ENCODE measurements around the gene RPRM.
"Not testable (repeated sequence)": the region's sequence is repeated elsewhere in the genome, so short reads cannot be mapped to it uniquely, and the experiment has no call there.

Gene RPRM

DNA sequence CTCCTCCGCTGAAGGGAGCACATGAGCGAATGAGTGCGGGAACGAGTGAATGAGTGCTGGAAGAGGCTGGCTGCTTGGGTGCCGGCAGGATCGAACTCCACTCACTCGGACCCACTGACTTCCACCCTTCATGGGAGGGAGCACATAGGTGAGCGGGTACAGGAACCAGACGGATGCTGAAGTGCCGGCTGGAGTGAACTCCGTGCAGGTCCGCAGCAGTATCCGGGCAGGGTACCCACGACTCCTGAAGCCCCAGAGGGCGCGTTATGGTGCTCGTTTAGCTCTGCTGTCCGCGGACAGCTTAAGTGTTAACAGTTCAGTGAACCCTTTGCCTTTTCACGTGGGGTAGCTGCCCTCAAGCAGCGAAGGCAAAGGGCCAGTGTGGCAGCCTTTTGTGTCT is 23.2 kb downstream of the RPRM start:
- no peak for DNase-seq

DNA sequence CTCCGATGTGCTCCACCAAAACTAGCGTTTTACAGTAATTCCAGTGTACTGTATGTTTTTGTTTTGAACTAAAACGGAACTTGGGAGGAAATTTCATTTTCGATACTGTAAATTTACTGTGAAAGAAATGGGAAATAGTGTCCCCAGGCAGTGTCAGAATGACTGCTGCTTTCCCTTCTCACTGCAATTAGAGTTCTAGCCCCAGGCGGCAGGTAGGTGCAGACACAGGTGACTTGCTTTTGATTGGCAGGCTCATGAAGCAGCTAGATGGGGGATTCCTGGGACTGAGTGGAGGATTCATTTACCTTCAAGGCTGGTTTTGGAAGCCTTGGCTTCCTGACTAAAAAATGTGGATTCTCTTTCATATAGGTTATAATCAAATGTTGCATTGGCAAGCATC is 27.0 kb downstream of the RPRM start:
- no peak for DNase-seq

DNA sequence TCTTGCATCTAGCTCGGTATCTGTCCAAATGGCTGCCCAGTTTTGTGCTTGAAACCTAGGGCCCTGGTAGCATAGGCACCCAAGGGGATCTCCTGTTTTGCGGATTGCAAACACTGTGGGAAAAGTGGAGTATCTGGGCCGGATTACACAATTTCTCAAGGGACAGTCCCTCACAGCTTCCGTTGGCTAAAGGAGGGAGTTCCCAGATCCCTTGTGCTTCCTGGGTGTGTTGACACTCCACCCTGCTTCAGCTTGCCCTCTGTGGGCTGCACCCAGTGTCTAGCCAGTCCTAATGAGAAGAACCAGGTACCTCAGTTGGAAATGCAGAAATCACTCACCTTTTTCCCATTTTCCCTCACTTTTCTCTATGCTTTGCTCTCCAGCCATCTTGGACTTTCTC is 35.5 kb downstream of the RPRM start:
- no peak for DNase-seq

DNA sequence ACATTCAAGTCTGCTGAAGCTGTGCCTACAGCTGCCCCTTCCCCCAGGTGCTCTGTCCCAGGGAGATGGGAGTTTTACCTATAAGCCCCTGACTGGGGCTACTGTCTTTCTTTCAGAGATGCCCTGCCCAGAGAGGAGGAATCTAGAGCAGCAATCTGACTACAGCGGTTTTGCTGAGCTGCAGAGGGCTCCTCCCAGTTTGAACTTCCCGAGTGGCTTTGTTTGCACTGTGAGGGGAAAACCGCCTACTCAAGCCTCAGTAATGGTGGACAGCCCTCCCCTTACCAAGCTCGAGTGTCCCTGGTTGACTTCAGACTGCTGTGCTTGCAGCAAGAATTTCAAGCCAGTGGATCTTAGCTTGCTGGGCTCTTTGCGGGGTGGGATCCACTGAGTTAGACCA is 35.9 kb downstream of the RPRM start:
- DNase-seq = not testable (repeated sequence)

DNA sequence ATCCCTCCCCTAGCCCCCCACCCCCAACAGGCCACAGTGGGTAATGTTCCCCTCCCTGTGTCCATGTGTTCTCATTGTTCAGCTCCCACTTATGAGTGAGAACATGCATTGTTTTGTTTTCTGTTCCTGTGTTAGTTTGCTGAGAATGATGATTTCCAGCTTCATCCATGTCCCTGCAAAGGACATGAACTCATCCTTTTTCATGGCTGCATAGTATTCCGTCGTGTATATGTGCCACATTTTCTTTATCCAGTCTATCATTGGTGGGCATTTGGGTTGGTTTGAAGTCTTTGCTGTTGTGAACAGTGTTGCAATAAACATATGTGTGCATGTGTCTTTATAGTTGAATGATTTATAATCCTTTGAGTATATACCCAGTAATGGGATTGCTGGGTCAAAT is 38.5 kb downstream of the RPRM start:
- DNase-seq = not testable (repeated sequence)

DNA sequence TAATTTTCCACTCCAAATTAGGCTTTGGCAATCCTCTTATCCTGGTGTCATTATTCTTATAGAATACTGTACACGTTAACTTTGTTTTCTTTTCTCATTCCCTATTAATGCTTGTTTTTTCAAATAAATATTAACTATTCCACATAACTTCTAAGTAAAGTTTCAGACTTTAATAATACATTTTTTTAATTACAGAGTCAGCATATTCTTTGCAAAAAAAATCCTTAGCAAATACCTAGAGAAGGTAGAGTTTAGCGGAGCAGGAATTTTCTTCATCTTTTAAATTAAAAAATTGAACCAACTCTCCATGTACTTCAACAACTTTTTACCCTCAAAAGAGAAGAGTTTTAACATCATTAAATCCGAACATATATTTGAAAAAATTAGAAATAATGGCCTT is 45.2 kb downstream of the RPRM start:
- DNase-seq = no peak

DNA sequence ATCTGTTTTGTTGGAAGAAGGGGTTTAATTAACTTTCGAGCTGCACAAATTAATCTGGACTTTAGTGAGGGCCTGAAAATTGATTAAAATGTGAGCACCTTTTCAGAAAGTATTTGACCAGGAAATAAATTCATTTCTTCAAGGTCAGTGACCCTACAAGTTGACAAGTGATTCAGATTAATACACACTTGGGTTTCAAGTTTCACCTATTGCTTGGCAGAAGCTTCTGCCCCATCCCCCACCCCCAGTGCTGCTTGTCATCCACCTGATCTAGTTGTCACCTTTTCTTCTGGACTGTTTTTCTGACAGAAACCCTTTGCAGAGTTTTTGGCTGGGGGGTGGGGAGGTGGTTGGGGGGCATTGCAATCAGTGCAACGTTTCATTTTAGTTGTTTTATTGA is 46.2 kb downstream of the RPRM start:
- DNase-seq = no peak

DNA sequence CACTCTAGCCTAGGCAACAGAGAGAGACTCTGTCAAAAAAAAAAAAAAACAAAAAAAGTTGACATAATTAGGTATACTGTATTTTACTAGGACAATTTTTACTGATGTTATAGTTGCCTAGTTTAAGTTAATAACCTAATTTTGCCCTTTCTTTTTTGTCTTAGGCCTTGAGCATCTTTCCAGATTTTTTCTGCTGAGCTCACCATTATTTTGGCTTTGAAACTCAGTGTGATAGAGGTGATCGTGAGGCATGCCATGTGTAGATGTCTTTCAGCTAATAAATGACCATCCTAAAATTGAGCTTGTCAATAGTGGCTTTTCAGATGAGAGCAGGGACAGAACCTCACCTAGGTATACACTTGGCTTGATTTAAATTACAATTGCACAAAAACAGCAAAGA is 47.4 kb downstream of the RPRM start:
- DNase-seq = no peak
